NCI-H1092 treated with DMSO at 0.1 percent for 48 hours (cell line): ENCODE measurements around the gene TBRG4.

Source experiments
- DNase-seq: peaks from one replicate; lab custom pipeline; 2025; lab: John Stamatoyannopoulos, UW

TBRG4 gene

DNA sequence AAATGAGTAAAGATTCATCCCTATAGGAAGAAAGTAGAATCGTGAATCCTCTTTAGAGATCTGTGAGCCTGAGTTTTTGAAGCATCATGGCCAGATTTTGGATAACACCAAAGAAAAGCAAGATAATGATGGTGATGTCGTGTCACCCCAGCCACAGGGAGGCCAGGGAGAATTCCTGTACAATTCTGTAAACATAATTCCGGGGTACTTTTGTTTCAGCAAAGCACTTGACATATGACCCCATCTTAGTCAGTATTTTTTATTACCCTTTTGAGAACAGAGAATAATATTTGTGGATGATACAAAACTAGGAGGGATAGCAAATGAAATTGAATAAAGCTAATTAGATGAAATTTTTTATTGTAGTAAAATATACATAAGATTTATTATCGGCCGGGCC lies 56.5 kb downstream of the TBRG4 start:
- no peak for DNase-seq

DNA sequence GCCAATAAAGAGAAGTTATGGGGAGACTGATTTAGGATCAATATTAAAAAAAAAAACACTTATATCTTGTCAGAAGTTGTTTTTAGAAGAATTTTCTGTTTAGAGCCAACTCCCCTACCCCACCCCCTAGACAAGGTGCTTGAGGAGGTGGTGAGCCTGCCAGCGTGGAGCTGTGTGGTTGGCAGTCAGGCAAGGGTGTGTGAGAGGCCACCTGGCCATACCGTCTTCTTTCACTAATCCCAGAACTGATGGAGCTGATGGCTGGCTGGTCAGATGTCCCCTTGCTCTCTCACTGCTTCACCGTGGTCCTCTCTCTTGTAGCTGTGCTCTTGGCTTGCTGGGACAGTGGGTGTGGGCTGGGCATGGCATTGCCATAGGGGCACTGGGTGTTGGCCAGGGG lies 57.1 kb downstream of the TBRG4 start:
- no peak for DNase-seq

DNA sequence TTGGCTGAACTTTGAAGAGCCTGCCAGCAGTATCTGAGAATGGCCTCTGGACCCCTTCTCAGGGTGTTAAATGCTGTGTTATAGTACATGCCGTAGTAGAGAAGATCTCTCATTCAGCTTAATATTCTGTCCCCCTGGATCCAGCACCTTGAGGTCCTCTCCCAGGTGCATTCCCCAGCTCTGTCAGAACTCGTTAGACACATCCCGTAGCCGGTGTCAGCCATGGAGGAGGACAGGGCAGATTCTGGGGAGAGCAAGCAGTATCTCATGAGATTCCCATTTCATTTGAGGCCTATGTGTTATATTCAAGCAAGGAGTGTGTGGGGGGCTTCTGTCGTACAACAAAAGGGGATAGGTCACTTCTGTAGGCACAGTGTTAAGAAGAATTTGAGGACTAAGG lies 57.6 kb downstream of the TBRG4 start:
- DNase-seq = no peak

DNA sequence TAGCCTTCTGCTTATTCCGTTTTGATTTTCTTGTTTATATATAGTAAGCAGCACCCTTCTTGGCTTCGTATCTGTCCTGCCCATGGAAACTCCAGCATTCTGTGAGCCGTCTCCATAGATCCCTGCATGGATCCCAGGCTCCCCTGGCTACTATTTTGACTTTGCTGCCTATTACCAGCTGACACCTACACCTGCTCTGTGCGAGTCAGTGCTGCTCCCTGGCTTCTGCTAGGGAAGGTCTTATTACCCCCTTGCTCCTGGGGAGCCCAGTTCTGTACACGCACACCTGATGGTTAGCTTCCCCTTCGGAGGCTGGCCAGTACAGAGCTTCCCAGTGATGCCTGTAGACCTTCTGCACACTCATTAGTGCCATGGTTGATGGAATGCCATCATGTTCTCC lies 58.1 kb downstream of the TBRG4 start:
- DNase-seq = no peak

GRCh38 chr7:45052011-45052410 lies 59.5 kb downstream of the TBRG4 start:
- no peak for DNase-seq

DNA sequence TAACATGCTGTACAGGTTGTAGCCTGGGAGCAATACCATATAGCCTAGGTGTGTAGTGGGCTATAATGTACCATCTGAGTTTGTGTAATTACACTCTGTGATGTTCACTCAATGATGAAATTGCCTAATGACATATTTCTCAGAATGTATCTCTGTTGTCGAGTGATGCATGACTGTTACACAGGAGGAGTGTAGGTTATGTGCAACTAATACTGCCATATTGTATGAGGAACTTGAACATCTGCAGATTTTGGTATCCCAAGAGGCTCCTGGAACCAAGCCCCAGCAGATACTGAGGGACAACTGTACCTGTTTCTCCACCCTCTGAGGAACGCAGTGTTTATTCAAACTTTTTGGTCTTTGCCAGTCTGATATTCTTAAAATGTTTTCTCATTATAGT lies 61.3 kb downstream of the TBRG4 start:
- no peak for DNase-seq
